ENCODE results near the gene PLXNA4.

DNA sequence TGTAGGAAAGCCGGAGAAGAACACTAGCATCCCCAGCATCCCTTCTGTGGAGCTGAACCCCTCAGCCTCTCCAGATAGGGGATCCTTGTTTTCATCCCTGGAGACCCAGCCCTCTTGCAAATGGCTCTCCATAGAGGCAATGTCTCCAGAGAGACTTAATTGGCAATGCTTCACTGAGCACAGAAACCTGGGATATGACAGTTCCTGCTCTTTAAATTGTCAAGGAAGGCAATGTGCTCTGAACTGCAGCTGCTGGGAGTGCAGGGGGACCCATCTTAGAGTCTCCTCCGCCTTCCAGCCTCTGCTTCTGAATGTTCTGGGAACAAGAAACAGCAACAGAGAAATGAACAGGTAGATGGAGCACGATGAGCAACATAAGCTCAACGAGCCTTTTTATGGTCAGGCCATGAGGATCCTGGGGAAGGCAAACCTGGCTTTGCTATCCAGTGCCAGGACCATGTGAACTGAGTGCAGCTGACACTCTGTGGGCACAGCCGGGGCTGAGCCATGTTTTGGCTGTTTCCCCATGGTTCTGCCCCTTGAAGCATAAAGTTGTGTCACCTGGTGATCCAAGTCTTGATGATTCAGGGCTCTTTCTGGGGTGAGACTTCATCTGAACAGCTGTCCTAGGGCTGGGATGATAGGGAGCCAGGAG, 481.0 kb downstream of the PLXNA4 start:
- TF ChIP-seq EZH2 (IDR thresholded peaks at IDR 0.05; ENCODE audit: borderline replicate concordance, low read depth, low read length) (no peak), SRF (CRISPR knock-in tag; IDR thresholded peaks at IDR 0.05) (no peak), FOXM1 (IDR thresholded peaks at IDR 0.05; ENCODE audit: low read depth) (no peak), FOXM1 (CRISPR knock-in tag; IDR thresholded peaks at IDR 0.05; ENCODE audit: low read depth) (no peak)
